Measurements from ENCODE around the gene NDST1. TPM values are rescaled to one million over a fixed set of nuclear protein-coding genes. Genes with fewer than 3 reads are reported as not detected.
"Not testable (repeated sequence)": the region's sequence is repeated elsewhere in the genome, so short reads cannot be mapped to it uniquely, and the experiment has no call there.

The NDST1 gene
- total RNA-seq, 4 donors from 2014 or later, result 68.8 to 104 (median 96.4) TPM

DNA sequence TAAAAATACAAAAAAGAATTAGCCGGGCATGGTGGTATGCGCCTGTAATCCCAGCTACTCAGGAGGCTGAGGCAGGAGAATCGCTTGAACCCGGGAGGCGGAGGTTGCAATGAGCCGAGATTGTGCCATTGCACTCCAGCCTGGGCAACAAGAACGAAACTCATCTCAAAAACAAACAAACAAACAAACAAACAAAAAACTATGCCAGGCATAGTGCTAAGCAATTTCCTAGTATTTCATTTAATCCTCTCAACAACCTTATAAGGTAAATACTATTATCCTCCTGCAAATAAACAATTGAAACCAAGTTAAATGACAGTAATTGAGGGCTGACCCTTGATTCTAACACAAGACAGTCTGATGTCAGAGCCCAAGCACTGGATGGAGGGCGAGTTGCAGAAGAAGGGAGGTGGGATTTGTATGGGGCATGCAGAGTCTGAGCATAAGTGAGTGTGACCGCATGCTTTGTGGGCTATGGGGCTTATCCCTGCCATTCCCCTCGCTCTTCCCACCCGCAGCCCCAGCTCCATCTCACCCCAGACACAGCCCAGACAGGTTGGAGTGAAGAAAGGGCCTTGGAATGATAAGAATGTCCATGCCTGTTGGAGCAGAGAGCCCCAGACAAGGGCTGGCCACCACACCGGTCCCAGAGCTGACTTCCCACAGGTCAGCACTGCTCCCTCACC, 34.1 kb upstream of the NDST1 start:
- Histone ChIP-seq H3K4me1 (peaks cover 3 to 4% (median 3%) of the 10 kb centered on the region in 4 donors), H3K36me3 (no peaks in the 10 kb centered on the region), H3K4me3 (no peak overlapping the region), H3K27ac (no peak overlapping the region), H3K9me3 (no peaks in the 10 kb centered on the region), H3K27me3 (no peaks in the 10 kb centered on the region)
- in situ Hi-C loops (cut with MboI; ENCODE audit: low pct_ligation_motif_present in 1 of 4, low pct_unique_long_range_greater_than_20kb in 1 of 4, low sequenced_read_pairs in 3 of 4), result loop anchor here in 3 of 4 donors (25.0 kb wide), 1 partner anchor 188 kb away; the partner anchor contains the start of gene MYOZ3 (in 3 of the 3)
- no peak for DNase-seq
- TF ChIP-seq POLR2AphosphoS5 (IDR thresholded peaks at IDR 0.05) (no peak), POLR2A (IDR thresholded peaks at IDR 0.05) (no peak), EP300 (IDR thresholded peaks at IDR 0.05; ENCODE audit: low read depth) (no peak)
- TF ChIP-seq, protein P1, sequence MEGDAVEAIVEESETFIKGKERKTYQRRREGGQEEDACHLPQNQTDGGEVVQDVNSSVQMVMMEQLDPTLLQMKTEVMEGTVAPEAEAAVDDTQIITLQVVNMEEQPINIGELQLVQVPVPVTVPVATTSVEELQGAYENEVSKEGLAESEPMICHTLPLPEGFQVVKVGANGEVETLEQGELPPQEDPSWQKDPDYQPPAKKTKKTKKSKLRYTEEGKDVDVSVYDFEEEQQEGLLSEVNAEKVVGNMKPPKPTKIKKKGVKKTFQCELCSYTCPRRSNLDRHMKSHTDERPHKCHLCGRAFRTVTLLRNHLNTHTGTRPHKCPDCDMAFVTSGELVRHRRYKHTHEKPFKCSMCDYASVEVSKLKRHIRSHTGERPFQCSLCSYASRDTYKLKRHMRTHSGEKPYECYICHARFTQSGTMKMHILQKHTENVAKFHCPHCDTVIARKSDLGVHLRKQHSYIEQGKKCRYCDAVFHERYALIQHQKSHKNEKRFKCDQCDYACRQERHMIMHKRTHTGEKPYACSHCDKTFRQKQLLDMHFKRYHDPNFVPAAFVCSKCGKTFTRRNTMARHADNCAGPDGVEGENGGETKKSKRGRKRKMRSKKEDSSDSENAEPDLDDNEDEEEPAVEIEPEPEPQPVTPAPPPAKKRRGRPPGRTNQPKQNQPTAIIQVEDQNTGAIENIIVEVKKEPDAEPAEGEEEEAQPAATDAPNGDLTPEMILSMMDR (IDR thresholded peaks at IDR 0.05), result no peak
- intact Hi-C loops (cut with DNase I; ENCODE audit: low total_unique reads), result loop anchor here (1.0 kb wide), 1 partner anchor 33 kb away; no protein-coding TSS in a partner anchor
- WGBS, 2 donors (ENCODE audit: low coverage in 1 of 2), result 85 to 92% methylated on average over 7 to 12 of the region's 12 CpGs

DNA sequence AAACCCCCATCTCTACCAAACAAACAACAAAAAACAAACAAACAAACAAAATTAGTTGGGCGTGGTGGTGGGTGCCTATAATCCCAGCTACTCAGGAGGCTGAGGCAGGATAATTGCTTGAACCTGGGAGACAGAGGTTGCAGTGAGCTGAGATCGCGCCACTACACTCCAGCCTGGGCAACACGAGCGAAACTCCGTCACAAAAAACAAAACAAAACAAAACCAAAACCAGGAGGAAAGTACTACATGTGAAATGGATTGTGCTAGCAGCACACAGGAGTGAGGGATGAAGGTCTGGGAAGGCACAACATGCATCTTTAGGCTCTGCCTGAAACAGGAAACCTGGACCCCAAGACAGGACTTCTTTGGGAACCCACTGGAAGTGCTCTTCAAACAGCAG, 31.4 kb upstream of the NDST1 start:
- H3K27me3 ChIP-seq; H3K9me3 ChIP-seq; DNase-seq; H3K36me3 ChIP-seq; in situ Hi-C loops (cut with MboI; ENCODE audit: low pct_ligation_motif_present in 1 of 4, low pct_unique_long_range_greater_than_20kb in 1 of 4, low sequenced_read_pairs in 3 of 4); H3K4me3 ChIP-seq; H3K27ac ChIP-seq; H3K4me1 ChIP-seq: not testable (repeated sequence)
- WGBS, 2 donors (ENCODE audit: low coverage in 1 of 2), result 76 to 77% methylated on average over 6 of the region's 6 CpGs
- intact Hi-C loops (cut with DNase I; ENCODE audit: low total_unique reads), result loop anchor here (5.0 kb wide), 1 partner anchor 579 kb away; no protein-coding TSS in a partner anchor

DNA sequence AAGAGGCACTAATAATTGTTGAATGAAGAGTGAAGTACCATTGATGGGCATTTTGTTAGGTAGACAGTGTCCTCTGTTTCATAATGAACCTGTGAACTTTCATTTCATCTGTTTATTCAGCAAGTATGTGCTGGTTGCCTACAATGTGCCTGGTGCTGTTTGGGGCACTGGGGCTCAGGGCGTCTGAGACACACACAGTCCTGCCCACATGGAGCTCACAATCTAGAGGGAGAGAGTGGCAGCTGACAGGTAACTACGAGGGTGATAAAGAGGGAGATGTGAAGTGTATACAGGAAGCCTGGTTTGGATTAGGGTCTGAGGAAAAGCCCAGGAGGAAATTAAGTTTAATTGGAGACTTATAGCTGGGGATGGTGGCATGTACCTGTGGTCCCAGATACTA, 28.5 kb upstream of the NDST1 start:
- no peak for DNase-seq
- 25 to 75% methylated on average over 2 of the region's 2 CpGs for WGBS, 2 donors (ENCODE audit: low coverage in 1 of 2)
- Histone ChIP-seq H3K4me1 (peaks cover 3 to 4% (median 3%) of the 10 kb centered on the region in 4 donors), H3K27me3 (no peaks in the 10 kb centered on the region), H3K9me3 (no peaks in the 10 kb centered on the region), H3K36me3 (no peaks in the 10 kb centered on the region), H3K27ac (no peak overlapping the region), H3K4me3 (no peak overlapping the region)
- intact Hi-C loops (cut with DNase I; ENCODE audit: low total_unique reads), result loop anchor here (5.0 kb wide), 1 partner anchor 582 kb away; no protein-coding TSS in a partner anchor
- TF ChIP-seq, protein P1 (IDR thresholded peaks at IDR 0.05), result no peak
- TF ChIP-seq POLR2A (IDR thresholded peaks at IDR 0.05) (no peak), POLR2AphosphoS5 (IDR thresholded peaks at IDR 0.05) (no peak), EP300 (IDR thresholded peaks at IDR 0.05; ENCODE audit: low read depth) (no peak)
- in situ Hi-C loops (cut with MboI; ENCODE audit: low pct_ligation_motif_present in 1 of 4, low pct_unique_long_range_greater_than_20kb in 1 of 4, low sequenced_read_pairs in 3 of 4), result no loop called here

DNA sequence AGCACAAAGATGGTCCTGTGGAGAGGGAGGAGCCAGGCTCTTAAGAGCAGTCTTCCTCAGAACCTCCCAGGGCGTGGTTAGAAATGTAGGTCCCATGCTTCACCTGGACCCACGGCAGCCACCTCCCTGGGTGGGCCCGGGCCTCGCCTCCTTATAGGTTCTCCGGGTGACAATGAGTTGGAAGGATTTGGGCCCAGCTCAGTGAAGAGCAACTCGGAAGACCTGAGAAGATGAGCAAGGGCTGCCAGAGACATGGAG, 26.3 kb upstream of the NDST1 start:
- H3K27me3 ChIP-seq, result no peaks in the 10 kb centered on the region
- H3K36me3 ChIP-seq, result no peaks in the 10 kb centered on the region
- H3K4me3 ChIP-seq, result no peak overlapping the region
- intact Hi-C loops (cut with DNase I; ENCODE audit: low total_unique reads), result loop anchor here (10.0 kb wide), 1 partner anchor 63 kb away; no protein-coding TSS in a partner anchor
- H3K4me1 ChIP-seq, result peaks cover 3 to 11% (median 9%) of the 10 kb centered on the region in 4 donors
- TF ChIP-seq, protein P1 (IDR thresholded peaks at IDR 0.05), result no peak
- TF ChIP-seq EP300 (IDR thresholded peaks at IDR 0.05; ENCODE audit: low read depth) (no peak), POLR2AphosphoS5 (IDR thresholded peaks at IDR 0.05) (no peak), POLR2A (IDR thresholded peaks at IDR 0.05) (no peak)
- no peak overlapping the region for H3K27ac ChIP-seq
- WGBS, 2 donors (ENCODE audit: low coverage in 1 of 2), result 88% methylated on average over 6 of the region's 6 CpGs; no CpG with 5 or more reads in 1 of the 2 donors
- in situ Hi-C loops (cut with MboI; ENCODE audit: low pct_ligation_motif_present in 1 of 4, low pct_unique_long_range_greater_than_20kb in 1 of 4, low sequenced_read_pairs in 3 of 4), result no loop called here
- no peaks in the 10 kb centered on the region for H3K9me3 ChIP-seq
- no peak for DNase-seq

All from transverse colon (tissue), 4 donors.